ENCODE measurements around the gene SPDYE1. TPM values are rescaled to one million over a fixed set of nuclear protein-coding genes. Genes with fewer than 3 reads are reported as not detected.

SPDYE1 gene
- total and polyA plus RNA-seq, 4 donors = 0.71 TPM; not detected in 3

DNA sequence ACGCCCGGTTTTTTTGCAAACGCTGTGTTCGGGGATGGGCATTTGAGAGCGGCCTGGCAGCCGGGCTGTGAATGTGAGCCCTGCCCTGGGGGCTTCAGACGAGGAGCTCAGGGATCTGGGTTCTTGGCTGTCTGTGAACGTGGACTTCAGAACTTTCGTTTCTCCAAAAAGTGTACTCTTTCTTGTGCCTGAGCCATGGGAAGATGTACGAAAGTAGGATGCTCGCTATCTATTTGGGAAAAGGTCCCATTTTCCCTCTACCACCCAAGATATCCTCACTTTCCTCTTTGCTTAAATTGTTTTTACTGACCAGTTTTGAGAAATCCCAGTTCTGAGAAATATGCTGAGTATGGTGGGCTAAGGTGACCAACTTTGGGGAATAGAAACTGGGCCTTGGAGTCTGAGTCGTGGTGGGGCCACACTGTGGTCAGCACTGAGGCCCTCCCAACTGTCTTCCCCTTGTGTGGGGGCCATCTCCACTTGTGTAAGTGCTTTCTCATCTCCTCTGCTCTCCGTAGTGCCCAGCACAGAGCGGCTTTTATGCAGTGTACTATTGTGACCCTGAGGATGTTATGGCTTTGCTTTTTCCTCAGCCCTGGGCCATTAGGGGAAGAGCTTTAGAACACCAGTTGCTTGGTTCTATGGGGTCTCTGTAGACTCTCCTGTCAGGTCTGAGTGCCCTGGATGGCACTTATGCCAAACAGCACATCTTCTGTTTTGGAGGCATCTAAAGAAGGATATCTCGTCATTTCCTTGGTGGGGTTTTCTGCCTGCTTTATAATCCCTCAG, 47.7 kb downstream of the SPDYE1 start:
- DNase-seq (ENCODE audit: low spot score) = no peak
- Histone ChIP-seq H3K36me3 (ENCODE audit: control insufficient read depth in 4 of 4, insufficient read depth in 3 of 4, low read depth in 1 of 4, low read length in 3 of 4) (peaks cover 0 to 8% (median 5%) of the 10 kb centered on the region in 4 donors), H3K9me3 (ENCODE audit: control insufficient read depth in 4 of 4, low read length in 3 of 4) (no peaks in the 10 kb centered on the region), H3K4me3 (ENCODE audit: low read depth in 1 of 3, low read length in 3 of 3) (peak overlapping the region; percentile 74 to 96 (median 87)), H3K9ac (ENCODE audit: low read depth in 1 of 2, low read length in 2 of 2) (peak overlapping the region; percentile 77 to 95), H3K27ac (ENCODE audit: low read depth in 1 of 2, low read length in 2 of 2) (peak overlapping the region; percentile 88 to 91), H3K27me3 (ENCODE audit: control insufficient read depth in 4 of 4, insufficient read depth in 4 of 4, low read length in 3 of 4) (no peaks in the 10 kb centered on the region), H3K4me1 (ENCODE audit: control insufficient read depth in 4 of 4, insufficient read depth in 4 of 4, low read length in 3 of 4) (peaks cover 12 to 31% (median 23%) of the 10 kb centered on the region in 4 donors)
- 31% methylated on average over 15 of the region's 15 CpGs for WGBS
- TF ChIP-seq, protein P1, sequence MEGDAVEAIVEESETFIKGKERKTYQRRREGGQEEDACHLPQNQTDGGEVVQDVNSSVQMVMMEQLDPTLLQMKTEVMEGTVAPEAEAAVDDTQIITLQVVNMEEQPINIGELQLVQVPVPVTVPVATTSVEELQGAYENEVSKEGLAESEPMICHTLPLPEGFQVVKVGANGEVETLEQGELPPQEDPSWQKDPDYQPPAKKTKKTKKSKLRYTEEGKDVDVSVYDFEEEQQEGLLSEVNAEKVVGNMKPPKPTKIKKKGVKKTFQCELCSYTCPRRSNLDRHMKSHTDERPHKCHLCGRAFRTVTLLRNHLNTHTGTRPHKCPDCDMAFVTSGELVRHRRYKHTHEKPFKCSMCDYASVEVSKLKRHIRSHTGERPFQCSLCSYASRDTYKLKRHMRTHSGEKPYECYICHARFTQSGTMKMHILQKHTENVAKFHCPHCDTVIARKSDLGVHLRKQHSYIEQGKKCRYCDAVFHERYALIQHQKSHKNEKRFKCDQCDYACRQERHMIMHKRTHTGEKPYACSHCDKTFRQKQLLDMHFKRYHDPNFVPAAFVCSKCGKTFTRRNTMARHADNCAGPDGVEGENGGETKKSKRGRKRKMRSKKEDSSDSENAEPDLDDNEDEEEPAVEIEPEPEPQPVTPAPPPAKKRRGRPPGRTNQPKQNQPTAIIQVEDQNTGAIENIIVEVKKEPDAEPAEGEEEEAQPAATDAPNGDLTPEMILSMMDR (IDR thresholded peaks at IDR 0.05; ENCODE audit: low read depth, low read length, missing input control) = no peak
- TF ChIP-seq GABPA (IDR thresholded peaks at IDR 0.05 in 1 of 2, conservative IDR thresholded peaks at IDR 0.05 in 1 of 2) (no peak), SP1 (IDR thresholded peaks at IDR 0.05) (no peak), YY1 (IDR thresholded peaks at IDR 0.05) (no peak), TAF1 (conservative IDR thresholded peaks at IDR 0.05) (no peak), HNF4G (IDR thresholded peaks at IDR 0.05) (no peak), RXRA (IDR thresholded peaks at IDR 0.05) (no peak), JUND (IDR thresholded peaks at IDR 0.05) (no peak), FOXA2 (IDR thresholded peaks at IDR 0.05) (no peak), EGR1 (IDR thresholded peaks at IDR 0.05; ENCODE audit: low read depth in 2 of 2) (no peak), FOXA1 (IDR thresholded peaks at IDR 0.05) (no peak), NR2F2 (IDR thresholded peaks at IDR 0.05) (no peak)
- TF ChIP-seq, protein P2, sequence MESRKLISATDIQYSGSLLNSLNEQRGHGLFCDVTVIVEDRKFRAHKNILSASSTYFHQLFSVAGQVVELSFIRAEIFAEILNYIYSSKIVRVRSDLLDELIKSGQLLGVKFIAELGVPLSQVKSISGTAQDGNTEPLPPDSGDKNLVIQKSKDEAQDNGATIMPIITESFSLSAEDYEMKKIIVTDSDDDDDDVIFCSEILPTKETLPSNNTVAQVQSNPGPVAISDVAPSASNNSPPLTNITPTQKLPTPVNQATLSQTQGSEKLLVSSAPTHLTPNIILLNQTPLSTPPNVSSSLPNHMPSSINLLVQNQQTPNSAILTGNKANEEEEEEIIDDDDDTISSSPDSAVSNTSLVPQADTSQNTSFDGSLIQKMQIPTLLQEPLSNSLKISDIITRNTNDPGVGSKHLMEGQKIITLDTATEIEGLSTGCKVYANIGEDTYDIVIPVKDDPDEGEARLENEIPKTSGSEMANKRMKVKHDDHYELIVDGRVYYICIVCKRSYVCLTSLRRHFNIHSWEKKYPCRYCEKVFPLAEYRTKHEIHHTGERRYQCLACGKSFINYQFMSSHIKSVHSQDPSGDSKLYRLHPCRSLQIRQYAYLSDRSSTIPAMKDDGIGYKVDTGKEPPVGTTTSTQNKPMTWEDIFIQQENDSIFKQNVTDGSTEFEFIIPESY (IDR thresholded peaks at IDR 0.05) = no peak
- TF ChIP-seq, protein P3, sequence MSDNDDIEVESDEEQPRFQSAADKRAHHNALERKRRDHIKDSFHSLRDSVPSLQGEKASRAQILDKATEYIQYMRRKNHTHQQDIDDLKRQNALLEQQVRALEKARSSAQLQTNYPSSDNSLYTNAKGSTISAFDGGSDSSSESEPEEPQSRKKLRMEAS (IDR thresholded peaks at IDR 0.05) = no peak
- TF ChIP-seq, protein P4, sequence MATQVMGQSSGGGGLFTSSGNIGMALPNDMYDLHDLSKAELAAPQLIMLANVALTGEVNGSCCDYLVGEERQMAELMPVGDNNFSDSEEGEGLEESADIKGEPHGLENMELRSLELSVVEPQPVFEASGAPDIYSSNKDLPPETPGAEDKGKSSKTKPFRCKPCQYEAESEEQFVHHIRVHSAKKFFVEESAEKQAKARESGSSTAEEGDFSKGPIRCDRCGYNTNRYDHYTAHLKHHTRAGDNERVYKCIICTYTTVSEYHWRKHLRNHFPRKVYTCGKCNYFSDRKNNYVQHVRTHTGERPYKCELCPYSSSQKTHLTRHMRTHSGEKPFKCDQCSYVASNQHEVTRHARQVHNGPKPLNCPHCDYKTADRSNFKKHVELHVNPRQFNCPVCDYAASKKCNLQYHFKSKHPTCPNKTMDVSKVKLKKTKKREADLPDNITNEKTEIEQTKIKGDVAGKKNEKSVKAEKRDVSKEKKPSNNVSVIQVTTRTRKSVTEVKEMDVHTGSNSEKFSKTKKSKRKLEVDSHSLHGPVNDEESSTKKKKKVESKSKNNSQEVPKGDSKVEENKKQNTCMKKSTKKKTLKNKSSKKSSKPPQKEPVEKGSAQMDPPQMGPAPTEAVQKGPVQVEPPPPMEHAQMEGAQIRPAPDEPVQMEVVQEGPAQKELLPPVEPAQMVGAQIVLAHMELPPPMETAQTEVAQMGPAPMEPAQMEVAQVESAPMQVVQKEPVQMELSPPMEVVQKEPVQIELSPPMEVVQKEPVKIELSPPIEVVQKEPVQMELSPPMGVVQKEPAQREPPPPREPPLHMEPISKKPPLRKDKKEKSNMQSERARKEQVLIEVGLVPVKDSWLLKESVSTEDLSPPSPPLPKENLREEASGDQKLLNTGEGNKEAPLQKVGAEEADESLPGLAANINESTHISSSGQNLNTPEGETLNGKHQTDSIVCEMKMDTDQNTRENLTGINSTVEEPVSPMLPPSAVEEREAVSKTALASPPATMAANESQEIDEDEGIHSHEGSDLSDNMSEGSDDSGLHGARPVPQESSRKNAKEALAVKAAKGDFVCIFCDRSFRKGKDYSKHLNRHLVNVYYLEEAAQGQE (IDR thresholded peaks at IDR 0.05) = no peak
- TF ChIP-seq, protein P5, sequence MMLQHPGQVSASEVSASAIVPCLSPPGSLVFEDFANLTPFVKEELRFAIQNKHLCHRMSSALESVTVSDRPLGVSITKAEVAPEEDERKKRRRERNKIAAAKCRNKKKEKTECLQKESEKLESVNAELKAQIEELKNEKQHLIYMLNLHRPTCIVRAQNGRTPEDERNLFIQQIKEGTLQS (IDR thresholded peaks at IDR 0.05) = no peak
